WTC11 (cell line): ENCODE data around the gene ENTPD8. TPM values are rescaled to one million over a fixed set of nuclear protein-coding genes. Genes with fewer than 3 reads are reported as not detected.

Source experiments
- ATAC-seq: fragments of 200-7000 bp; cut with Tn5 transposase; 2 replicates; pipeline ENCODE4 v1.10.0; 2021; ENCODE audit warnings: mild to moderate bottlenecking, moderate library complexity
- CTCF ChIA-PET: fragments of 300-600 bp; sonication (Branson Sonifier 250); formaldehyde crosslinking; loops from one replicate; lab custom pipeline; 2021; ENCODE audit warnings: antibody characterized with exemption; lab: Charles Lee
- POLR2A ChIA-PET: fragments of 350-600 bp; sonication (Branson Sonifier 250); formaldehyde crosslinking; loops from one replicate; lab custom pipeline; 2021; ENCODE audit warnings: antibody characterized with exemption; lab: Charles Lee
- DNase-seq: peaks from one replicate; pipeline ENCODE4 v3.0.0; 2021; ENCODE audit warnings: low spot score
- H3K27ac Mint-ChIP-seq: 2 replicates; pipeline ENCODE4 v1.8.0; 2021; ENCODE audit warnings: mixed read lengths
- H3K27me3 Mint-ChIP-seq: 2 replicates; pipeline ENCODE4 v1.8.0; 2021; ENCODE audit warnings: low read depth, mild to moderate bottlenecking, moderate library complexity, mixed read lengths
- H3K36me3 Mint-ChIP-seq: 2 replicates; pipeline ENCODE4 v1.8.0; 2021; ENCODE audit warnings: mixed read lengths
- H3K4me1 Mint-ChIP-seq: 2 replicates; pipeline ENCODE4 v1.8.0; 2022; ENCODE audit warnings: mixed read lengths
- H3K4me3 Mint-ChIP-seq: 2 replicates; pipeline ENCODE4 v1.8.0; 2021; ENCODE audit warnings: mild to moderate bottlenecking, moderate library complexity, mixed read lengths
- H3K9me3 Mint-ChIP-seq: 2 replicates; pipeline ENCODE4 v1.8.0; 2021; ENCODE audit warnings: mixed read lengths
- CREM ChIP-seq: sonication (generic); formaldehyde crosslinking; IDR thresholded peaks from 2 replicates; pipeline ENCODE4 v1.8.1; 2022; ENCODE audit warnings: mild to moderate bottlenecking, missing genetic modification reagents, moderate library complexity
- EMX1 ChIP-seq: fragments of 250-450 bp; sonication (Bioruptor Pico); IDR thresholded peaks from 2 replicates; pipeline ENCODE4 v1.8.0; 2021; ENCODE audit warnings: mild to moderate bottlenecking
- ETV6 ChIP-seq: sonication (generic); formaldehyde crosslinking; IDR thresholded peaks from 2 replicates; pipeline ENCODE4 v1.8.1; 2022; ENCODE audit warnings: mild to moderate bottlenecking, missing genetic modification reagents
- FOXK1 ChIP-seq: sonication (generic); formaldehyde crosslinking; IDR thresholded peaks from 2 replicates; pipeline ENCODE4 v1.8.0; 2022; ENCODE audit warnings: mild to moderate bottlenecking, moderate library complexity, missing genetic modification reagents
- GRHL2 ChIP-seq: fragments of 250-450 bp; sonication (Bioruptor Pico); IDR thresholded peaks from 2 replicates; pipeline ENCODE4 v1.8.0; 2022; ENCODE audit warnings: mild to moderate bottlenecking, moderate library complexity; ENCODE audit not compliant: insufficient replicate concordance, severe bottlenecking
- MXD4 ChIP-seq: fragments of 250-450 bp; sonication (Bioruptor Pico); IDR thresholded peaks from 2 replicates; pipeline ENCODE4 v1.8.0; 2021; ENCODE audit warnings: mild to moderate bottlenecking, moderate library complexity, borderline replicate concordance
- NFE2L1 ChIP-seq: sonication (generic); formaldehyde crosslinking; IDR thresholded peaks from 2 replicates; pipeline ENCODE4 v1.8.1; 2023; ENCODE audit warnings: missing genetic modification reagents
- NR2C2 ChIP-seq: sonication (generic); formaldehyde crosslinking; IDR thresholded peaks from 2 replicates; pipeline ENCODE4 v1.8.0; 2022; ENCODE audit warnings: mild to moderate bottlenecking, missing genetic modification reagents
- NR3C1 ChIP-seq: sonication (generic); formaldehyde crosslinking; conservative IDR thresholded peaks from 2 replicates; pipeline ENCODE4 v1.8.1; 2023; ENCODE audit warnings: low read depth, mild to moderate bottlenecking, missing genetic modification reagents
- SMAD4 ChIP-seq: sonication (generic); formaldehyde crosslinking; IDR thresholded peaks from 2 replicates; pipeline ENCODE4 v1.8.0; 2022; ENCODE audit warnings: mild to moderate bottlenecking, missing genetic modification reagents
- SOX15 ChIP-seq: fragments of 250-450 bp; sonication (Bioruptor Pico); IDR thresholded peaks from 2 replicates; pipeline ENCODE4 v1.9.0; 2021; ENCODE audit warnings: mild to moderate bottlenecking
- USF1 ChIP-seq: sonication (generic); formaldehyde crosslinking; IDR thresholded peaks from 2 replicates; pipeline ENCODE4 v1.8.0; 2022; ENCODE audit warnings: mild to moderate bottlenecking, missing genetic modification reagents
- ZMAT4 ChIP-seq: fragments of 250-450 bp; sonication (Bioruptor Pico); IDR thresholded peaks from 2 replicates; pipeline ENCODE4 v1.9.0; 2021; ENCODE audit warnings: mild to moderate bottlenecking
- ZNF219 ChIP-seq: sonication (generic); formaldehyde crosslinking; IDR thresholded peaks from 2 replicates; pipeline ENCODE4 v1.8.0; 2023; ENCODE audit warnings: missing genetic modification reagents, mild to moderate bottlenecking, borderline replicate concordance
- ZNF281 ChIP-seq: sonication (generic); formaldehyde crosslinking; IDR thresholded peaks from 2 replicates; pipeline ENCODE4 v1.8.0; 2023; ENCODE audit warnings: mild to moderate bottlenecking, missing genetic modification reagents
- ZNF423 ChIP-seq: fragments of 250-450 bp; sonication (Bioruptor Pico); IDR thresholded peaks from 2 replicates; pipeline ENCODE4 v2.1.2; 2022; ENCODE audit warnings: mild to moderate bottlenecking, moderate library complexity
- ZNF512 ChIP-seq: sonication (generic); formaldehyde crosslinking; IDR thresholded peaks from 2 replicates; pipeline ENCODE4 v1.8.1; 2022; ENCODE audit warnings: missing genetic modification reagents, borderline replicate concordance
- total RNA-seq: library from RNA; stranded (reverse); gene quantifications from 3 replicates; pipeline ENCODE4 v1.2.3, GENCODE V29; 2021
- TF ChIP-seq, protein P1 (sequence below): fragments of 250-450 bp; sonication (Bioruptor Pico); IDR thresholded peaks from 2 replicates; pipeline ENCODE4 v1.9.0; 2021; ENCODE audit warnings: moderate library complexity, mild to moderate bottlenecking, inconsistent platforms, borderline replicate concordance
- TF ChIP-seq, protein P2 (sequence below): sonication (generic); formaldehyde crosslinking; conservative IDR thresholded peaks from 2 replicates; pipeline ENCODE4 v1.8.1; 2022; ENCODE audit warnings: mild to moderate bottlenecking, missing genetic modification reagents

Gene ENTPD8
- total RNA-seq, 1 experiment from 2014 or later: 2.3 TPM

GRCh38 chr9:137431416-137431931 lies 9.7 kb downstream of the ENTPD8 start:
- Mint-ChIP-seq H3K27ac (no peak overlapping the region), H3K9me3 (no peaks in the 10 kb centered on the region), H3K36me3 (no peaks in the 10 kb centered on the region), H3K4me1 (no peaks in the 10 kb centered on the region), H3K27me3 (no peaks in the 10 kb centered on the region), H3K4me3 (no peak overlapping the region)
- CTCF ChIA-PET: interaction anchor here (1.3 to 1.7 kb wide), 2 partner anchors 9 to 129 kb away, joined by 3 read pairs; partner anchors contain the start of genes EXD3 and NRARP
- TF ChIP-seq FOXK1 (CRISPR knock-in tag) (no peak), USF1 (CRISPR knock-in tag) (no peak), NR3C1 (no peak), ZNF219 (CRISPR knock-in tag) (no peak), SMAD4 (CRISPR knock-in tag) (no peak), NFE2L1 (CRISPR knock-in tag) (no peak)
- TF ChIP-seq, protein P1, sequence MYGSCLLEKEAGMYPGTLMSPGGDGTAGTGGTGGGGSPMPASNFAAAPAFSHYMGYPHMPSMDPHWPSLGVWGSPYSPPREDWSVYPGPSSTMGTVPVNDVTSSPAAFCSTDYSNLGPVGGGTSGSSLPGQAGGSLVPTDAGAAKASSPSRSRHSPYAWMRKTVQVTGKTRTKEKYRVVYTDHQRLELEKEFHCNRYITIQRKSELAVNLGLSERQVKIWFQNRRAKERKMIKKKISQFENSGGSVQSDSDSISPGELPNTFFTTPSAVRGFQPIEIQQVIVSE (CRISPR knock-in tag): no peak
- TF ChIP-seq, protein P2, sequence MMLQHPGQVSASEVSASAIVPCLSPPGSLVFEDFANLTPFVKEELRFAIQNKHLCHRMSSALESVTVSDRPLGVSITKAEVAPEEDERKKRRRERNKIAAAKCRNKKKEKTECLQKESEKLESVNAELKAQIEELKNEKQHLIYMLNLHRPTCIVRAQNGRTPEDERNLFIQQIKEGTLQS (CRISPR knock-in tag): no peak
- DNase-seq: no peak
- no peak for ATAC-seq
- POLR2A ChIA-PET: no interaction called here

GRCh38 chr9:137430723-137431415 lies 10.3 kb downstream of the ENTPD8 start:
- ChIA-PET CTCF (interaction anchor here (0.7 to 1.7 kb wide), 3 partner anchors 8 to 274 kb away, joined by 3 read pairs; partner anchors contain the start of genes EXD3 and NRARP), POLR2A (no interaction called here)
- H3K27me3 Mint-ChIP-seq: no peaks in the 10 kb centered on the region
- H3K4me1 Mint-ChIP-seq: no peaks in the 10 kb centered on the region
- H3K9me3 Mint-ChIP-seq: no peaks in the 10 kb centered on the region
- TF ChIP-seq EMX1 (CRISPR knock-in tag): no peak
- no peak for TF ChIP-seq SOX15 (CRISPR knock-in tag)
- TF ChIP-seq SMAD4 (CRISPR knock-in tag): no peak
- no peak for TF ChIP-seq ETV6 (CRISPR knock-in tag)
- no peak for TF ChIP-seq USF1 (CRISPR knock-in tag)
- no peak for TF ChIP-seq GRHL2 (CRISPR knock-in tag)
- TF ChIP-seq MXD4 (CRISPR knock-in tag): no peak
- no peak for TF ChIP-seq ZMAT4
- no peak for TF ChIP-seq ZNF423 (CRISPR knock-in tag)
- TF ChIP-seq ZNF281 (CRISPR knock-in tag): no peak
- TF ChIP-seq NR2C2 (CRISPR knock-in tag): no peak
- no peak for TF ChIP-seq ZNF512 (CRISPR knock-in tag)
- no peak for TF ChIP-seq CREM (CRISPR knock-in tag)
- H3K4me3 Mint-ChIP-seq: no peak overlapping the region
- DNase-seq (no peak), ATAC-seq (no peak)
- H3K27ac Mint-ChIP-seq: no peak overlapping the region
- H3K36me3 Mint-ChIP-seq: no peaks in the 10 kb centered on the region
